Lung microvascular endothelial cell (primary cell): Measurements from ENCODE around the gene DACT1. TPM values are rescaled to one million over a fixed set of nuclear protein-coding genes. Genes with fewer than 3 reads are reported as not detected.
"Not testable (repeated sequence)": the region's sequence is repeated elsewhere in the genome, so short reads cannot be mapped to it uniquely, and the experiment has no call there.

Experiments
- DNase-seq, 2 donors: peaks; one replicate each; pipeline versions ENCODE4 v3.0.0 to v3.0.0-alpha.2; 2010; ENCODE audit warnings: low read depth in 2 of 2
- total RNA-seq: library from RNA; depleted of rRNA; stranded (reverse); fragments of >200 nt; gene quantifications from 2 replicates; pipeline ENCODE4 v1.2.1, GENCODE V29; 2014

DACT1 gene, protein sequence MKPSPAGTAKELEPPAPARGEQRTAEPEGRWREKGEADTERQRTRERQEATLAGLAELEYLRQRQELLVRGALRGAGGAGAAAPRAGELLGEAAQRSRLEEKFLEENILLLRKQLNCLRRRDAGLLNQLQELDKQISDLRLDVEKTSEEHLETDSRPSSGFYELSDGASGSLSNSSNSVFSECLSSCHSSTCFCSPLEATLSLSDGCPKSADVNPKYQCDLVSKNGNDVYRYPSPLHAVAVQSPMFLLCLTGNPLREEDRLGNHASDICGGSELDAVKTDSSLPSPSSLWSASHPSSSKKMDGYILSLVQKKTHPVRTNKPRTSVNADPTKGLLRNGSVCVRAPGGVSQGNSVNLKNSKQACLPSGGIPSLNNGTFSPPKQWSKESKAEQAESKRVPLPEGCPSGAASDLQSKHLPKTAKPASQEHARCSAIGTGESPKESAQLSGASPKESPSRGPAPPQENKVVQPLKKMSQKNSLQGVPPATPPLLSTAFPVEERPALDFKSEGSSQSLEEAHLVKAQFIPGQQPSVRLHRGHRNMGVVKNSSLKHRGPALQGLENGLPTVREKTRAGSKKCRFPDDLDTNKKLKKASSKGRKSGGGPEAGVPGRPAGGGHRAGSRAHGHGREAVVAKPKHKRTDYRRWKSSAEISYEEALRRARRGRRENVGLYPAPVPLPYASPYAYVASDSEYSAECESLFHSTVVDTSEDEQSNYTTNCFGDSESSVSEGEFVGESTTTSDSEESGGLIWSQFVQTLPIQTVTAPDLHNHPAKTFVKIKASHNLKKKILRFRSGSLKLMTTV
- under 0.01 and 0.20 TPM in 2 replicates for total RNA-seq

DNA sequence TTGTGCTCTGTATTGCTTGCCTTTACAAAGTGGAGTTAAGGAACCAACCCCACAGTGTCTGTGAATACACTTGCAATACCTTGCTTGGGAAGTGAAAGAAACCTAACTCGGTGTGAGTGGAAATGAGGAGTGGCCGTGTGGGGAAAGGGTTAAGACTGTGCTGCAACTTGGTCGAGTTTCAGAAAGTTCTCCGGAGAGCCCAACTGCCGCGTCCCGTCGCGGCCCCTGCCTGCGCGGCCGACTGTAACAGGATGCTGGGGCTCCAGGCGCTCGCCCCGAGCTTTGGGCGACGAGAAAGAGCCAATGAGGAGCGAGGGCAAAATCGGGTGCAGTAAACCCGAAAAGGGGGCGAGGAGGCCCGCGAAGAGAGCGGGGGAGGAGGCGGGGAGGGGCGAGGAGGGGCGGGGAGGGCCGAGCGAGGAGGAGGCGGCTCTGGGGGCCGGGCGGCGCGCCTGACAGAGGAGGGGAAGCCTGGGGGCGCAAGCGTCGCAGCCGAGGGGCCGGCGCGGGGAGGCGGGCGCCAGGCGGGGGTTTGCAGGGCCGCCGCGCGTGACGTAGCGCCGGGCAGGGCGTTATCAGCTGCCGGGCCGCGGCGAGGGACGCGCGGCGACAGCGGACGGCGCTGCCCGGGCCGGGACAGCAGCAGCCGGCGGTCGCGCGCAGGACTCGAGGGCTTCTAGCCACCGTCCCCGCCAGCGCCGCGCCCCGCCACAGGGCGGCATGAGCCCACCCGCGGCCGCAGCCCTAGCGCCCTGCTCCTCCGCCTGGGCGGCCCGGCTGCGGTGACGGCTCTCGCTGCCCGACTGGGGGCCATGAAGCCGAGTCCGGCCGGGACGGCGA lies at the start of gene DACT1:
TSS of gene DACT1 (plus strand) at position 572 of the 840 bp plus-strand sequence. CDS start at position 813, 241 bp downstream.
- DNase-seq: peak; percentile 40 to 51

GRCh38 chr14:58588321-58588720 lies 49.4 kb upstream of the DACT1 start:
- not testable (repeated sequence) for DNase-seq

- DNase-seq: no peak
Measured at GRCh38 chr14:58593977-58594376, 43.8 kb upstream of the DACT1 start.

GRCh38 chr14:58597041-58597440 lies 40.7 kb upstream of the DACT1 start:
- no peak for DNase-seq

DNA sequence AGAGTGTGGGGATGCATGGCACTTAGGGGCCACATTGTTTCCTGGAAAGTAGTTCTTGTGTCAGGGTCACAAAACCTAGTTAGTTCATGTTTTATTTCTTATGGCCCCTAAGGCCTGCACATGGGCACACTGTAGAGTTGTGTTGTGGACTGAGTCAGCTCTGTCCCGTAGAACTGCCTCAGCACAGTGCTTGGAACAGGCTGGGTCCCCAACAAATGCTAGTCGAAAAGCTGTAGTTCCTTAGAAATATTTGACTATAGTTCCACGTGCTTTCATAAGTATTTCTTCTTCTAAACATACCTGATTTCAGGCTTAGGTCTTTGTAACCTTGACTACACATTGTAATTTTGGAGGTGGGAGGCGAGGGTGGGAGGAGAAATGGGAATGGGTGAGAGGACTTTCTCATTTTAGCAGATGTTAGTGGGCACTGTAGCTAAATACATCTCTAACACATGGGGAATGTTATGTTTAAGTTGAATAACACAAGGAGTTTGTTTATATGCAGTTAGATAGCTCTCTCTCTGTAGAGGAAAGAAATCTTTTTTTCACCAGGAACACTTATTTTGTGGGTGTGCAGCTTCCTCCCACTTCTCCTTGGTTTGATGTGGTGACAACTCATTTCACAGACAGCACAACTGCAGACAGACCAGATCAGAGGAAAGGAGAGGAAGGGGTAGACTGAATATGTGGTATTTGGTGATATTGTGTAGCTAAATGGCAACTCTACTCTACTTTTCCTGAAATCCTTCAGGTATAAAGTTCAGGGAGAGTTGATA lies 39.5 kb upstream of the DACT1 start:
- no peak for DNase-seq

DNA sequence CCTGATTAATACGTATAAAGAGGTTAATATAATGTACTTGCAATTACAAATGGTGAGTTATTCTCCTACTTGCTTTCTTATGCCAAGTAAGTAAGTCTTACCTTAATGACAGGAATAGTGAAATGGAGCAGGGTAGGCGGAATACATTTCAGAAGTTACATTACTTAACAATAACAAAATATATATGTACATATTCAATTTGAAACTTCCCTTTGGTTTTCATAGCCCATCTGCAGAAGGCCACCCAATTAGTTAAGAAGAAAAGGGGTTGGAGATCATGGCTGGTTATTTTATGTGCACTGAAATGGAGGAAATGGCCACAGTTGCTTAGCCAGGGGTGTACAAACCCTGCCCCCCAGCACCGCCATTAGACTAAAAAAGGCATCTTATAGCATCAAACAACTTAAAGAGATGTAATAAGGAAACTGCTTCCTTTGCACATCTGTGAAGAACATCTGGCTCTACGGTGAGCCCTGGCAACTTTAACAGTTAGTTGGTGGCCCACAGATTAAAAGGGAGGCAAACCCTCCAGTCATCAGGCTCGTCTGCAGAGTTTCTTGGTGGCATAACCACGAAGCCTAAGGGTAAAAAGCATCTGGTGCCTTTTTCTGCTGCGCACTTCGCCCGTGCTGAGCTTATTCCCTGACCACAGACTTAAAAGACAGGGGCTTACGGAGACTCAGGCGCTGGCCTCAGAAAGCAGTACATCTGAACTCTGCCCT lies 38.8 kb upstream of the DACT1 start:
- no peak for DNase-seq

DNA sequence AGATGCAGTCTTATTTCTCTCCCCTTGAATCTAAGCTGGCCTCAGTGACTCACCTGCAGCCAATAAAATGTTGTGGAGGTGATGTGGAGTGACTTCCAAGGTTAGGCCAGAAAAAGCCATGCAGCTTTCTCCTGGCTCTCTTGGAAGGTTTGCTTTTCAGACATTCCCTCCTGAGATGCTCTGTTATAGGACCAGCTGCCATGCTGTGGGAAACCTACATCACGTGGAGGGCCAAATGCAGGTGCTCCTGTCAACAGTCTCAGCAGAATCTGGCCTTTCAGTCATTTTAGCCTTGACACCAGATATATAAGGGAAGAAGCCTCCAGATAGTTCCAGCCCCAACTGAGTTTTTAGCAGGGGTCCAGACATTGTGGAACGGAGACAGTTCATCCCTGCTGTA lies 38.1 kb upstream of the DACT1 start:
- no peak for DNase-seq

- no peak for DNase-seq
Measured at GRCh38 chr14:58605465-58605864, 32.3 kb upstream of the DACT1 start.

DNA sequence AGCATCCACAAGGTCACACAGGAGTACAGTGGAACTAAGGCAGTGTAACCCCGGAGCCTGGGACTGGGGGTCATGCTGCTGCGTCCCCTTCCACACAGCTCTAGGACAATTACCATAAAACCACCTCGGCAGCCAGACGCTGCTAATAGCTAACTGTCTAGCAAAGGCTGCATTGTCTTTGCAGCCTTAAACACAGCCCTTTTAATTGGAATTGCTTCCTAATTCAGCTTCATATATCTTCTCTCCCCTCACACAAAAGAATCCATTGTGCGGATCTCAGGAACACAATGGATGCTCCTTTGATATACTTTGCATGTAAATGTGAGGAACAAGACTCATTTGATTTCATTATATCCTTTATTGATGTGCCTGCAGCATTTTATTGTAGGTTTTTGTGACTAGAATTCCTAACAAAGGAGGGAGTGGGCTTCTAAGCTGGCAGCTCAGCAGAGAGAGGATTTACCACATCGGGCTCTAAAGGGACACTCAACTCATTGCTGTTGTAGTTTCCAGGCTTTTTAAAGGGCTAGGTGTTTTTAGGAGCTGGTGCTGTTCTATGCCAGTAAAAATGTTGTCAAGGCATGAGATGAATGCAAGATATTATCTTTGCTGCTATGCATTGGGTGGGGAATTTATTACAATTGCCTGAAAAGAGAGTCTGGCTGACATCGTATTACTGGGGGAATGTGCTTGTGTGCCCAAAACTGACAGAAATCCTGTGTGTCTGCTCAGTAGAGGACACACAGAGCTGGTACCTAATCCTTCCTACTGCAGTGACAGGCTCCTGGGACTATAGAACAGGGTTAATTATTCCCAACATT lies 30.4 kb upstream of the DACT1 start:
- DNase-seq: no peak

- DNase-seq: no peak
Measured at GRCh38 chr14:58607952-58608317, 29.8 kb upstream of the DACT1 start.

DNA sequence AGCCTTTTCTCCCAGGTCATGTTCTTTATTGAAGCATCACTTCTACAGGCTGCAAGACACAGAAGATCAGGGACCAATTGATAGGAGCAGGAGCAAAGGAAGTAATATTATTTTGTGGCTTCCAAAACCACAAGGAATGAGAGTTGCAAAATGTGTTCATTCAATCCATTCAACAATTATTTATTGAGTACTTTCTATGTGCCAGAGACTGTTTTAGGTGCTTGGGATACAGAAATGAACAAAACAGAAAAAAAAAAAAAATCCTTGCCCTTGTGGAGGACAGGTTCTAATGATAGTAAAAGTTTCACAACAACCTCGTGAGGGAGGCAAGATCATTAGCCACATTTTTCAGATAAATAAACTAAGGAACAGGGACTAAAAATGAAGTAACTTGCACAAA lies 20.1 kb upstream of the DACT1 start:
- DNase-seq: no peak

GRCh38 chr14:58620011-58620410 lies 17.8 kb upstream of the DACT1 start:
- no peak for DNase-seq

DNA sequence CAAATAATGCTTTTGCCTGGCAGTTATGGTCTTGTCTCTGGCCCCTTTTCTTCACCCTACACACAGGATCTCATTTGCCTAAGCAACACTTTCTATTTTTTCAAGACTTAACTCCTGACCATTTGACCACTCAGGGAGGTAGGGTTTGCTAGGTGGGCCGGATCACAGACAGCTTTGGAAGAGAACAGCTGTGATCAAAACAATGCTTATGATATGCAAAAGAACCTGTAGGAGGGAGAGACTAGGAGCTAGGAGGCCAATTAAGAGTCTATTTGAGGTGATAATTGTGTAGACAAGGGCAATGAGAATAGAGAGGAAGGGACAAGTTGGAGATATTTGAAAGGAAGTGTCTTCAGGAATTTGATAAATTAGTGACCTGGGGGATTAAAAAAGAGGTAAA lies 12.3 kb upstream of the DACT1 start:
- DNase-seq: no peak

DNA sequence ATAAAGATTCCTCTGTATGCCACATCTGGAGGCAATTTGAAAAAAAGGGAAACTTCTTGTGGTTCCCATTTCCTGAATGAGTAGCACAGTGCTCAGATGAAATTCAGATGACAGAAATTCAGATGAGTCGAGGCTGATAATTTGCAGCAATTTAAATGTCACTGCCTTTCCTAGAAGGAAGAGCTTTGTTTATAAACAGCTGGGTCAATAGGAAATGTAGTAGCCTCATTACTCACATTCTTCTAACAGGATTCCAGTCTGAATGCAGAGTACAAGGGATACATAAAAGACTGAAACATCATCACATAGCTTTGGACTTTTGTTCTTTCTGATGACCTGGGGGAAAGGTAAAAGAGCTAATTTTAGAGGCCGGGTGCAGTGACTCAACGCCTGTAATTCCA lies 11.3 kb upstream of the DACT1 start:
- peak in 1 of 2 donors; percentile 29 for DNase-seq

DNA sequence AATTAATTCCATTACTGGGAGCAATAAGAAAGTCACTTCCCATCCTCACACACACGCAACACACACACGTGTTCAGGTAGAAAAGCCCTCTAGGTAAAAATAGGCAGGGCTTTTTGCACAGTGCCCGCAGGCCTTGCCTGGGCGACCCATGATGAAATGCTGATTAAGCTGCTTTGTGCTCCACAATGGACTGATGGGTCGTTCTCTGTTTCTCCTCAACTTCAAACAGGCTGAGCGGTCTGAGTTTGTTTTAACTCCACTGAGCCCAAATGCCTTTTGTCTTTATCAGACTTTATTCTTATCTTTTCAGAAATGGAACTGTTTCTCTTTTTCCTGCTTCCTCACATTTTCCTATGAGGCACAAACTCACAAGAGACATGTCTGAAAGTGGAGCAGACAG lies 9.4 kb upstream of the DACT1 start:
- no peak for DNase-seq

GRCh38 chr14:58629281-58629680 lies 8.5 kb upstream of the DACT1 start:
- no peak for DNase-seq

DNA sequence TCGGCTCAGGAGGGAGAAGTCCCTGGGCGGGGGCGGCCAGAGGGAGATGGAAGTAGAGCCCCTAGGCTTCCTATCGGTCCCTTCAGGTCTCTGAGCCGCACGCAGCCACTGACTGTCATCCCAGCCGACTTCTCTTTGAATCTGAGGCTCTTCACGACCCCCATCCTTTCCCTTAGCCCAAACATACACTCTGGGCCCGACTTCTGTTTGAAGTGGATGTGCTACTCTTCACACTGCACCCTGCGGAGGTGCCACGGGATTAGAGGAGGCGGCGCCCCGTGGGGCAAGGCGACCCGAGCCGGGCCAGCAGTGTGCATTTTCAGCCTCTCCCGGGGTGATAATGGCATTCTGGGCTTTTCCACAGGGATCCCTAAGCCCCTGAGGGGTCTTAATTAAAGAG lies 6.0 kb upstream of the DACT1 start:
- no peak for DNase-seq

GRCh38 chr14:58633831-58634230 lies 3.9 kb upstream of the DACT1 start:
- DNase-seq: no peak

DNA sequence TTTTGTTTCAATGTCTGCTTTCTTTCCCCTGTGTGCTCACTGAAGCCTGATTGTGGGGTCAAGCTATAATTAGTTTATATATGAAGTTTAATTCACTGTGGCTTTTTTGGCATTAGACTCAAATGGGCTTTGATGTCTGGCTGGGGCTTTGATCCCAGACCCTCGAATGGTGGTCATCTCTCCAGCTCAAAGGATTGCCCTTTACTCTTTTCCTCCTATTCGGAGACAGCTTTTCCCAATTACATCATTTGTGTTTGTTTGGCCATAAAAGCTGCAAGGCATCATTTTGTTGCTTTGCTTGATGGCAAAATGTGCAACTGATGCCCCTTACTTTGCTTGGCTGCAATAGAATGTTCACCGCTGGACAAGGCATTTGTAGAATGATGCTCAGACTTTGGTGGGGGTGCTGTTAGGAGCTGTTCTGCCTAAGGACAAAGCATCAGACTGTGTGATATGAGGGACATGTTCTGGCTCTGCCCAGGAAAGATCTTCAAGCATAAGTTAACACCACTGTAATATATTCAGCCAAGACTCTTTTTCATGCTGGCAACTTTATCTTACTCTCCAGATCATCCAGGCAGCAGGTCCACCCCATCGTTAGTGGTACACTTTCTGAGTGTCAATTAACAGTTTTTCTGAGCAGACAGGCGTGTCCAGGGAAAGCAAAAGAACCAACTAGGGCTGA lies 3.2 kb upstream of the DACT1 start:
- no peak for DNase-seq
